Progenitor cell of endocrine pancreas (in vitro differentiated cells): Measurements from ENCODE around the gene ETV6. TPM values are rescaled to one million over a fixed set of nuclear protein-coding genes. Genes with fewer than 3 reads are reported as not detected.

ENCODE experiments used
- DNase-seq: peaks from one replicate; pipeline ENCODE4 v3.0.0; 2021; ENCODE audit warnings: low spot score; ENCODE audit not compliant: unreplicated experiment
- H3K27ac Mint-ChIP-seq: 2 replicates; pipeline ENCODE4 v1.8.0; 2021; ENCODE audit warnings: mild to moderate bottlenecking, moderate library complexity, mixed read lengths
- H3K27me3 Mint-ChIP-seq: 2 replicates; pipeline ENCODE4 v1.8.0; 2021; ENCODE audit warnings: mixed read lengths
- H3K36me3 Mint-ChIP-seq: 2 replicates; pipeline ENCODE4 v1.8.0; 2022; ENCODE audit warnings: mixed read lengths; ENCODE audit not compliant: insufficient read depth
- H3K4me1 Mint-ChIP-seq: 2 replicates; pipeline ENCODE4 v1.8.0; 2021; ENCODE audit warnings: low read depth, mixed read lengths
- H3K4me3 Mint-ChIP-seq: 2 replicates; pipeline ENCODE4 v1.8.0; 2021; ENCODE audit warnings: low read depth, mild to moderate bottlenecking, moderate library complexity, mixed read lengths
- H3K9me3 Mint-ChIP-seq: 2 replicates; pipeline ENCODE4 v1.8.0; 2021; ENCODE audit warnings: low read depth, mixed read lengths
- CTCF ChIP-seq: fragments of 200-600 bp; sonication (generic); IDR thresholded peaks from one replicate; pipeline ENCODE4 v1.5.0; 2021; ENCODE audit warnings: antibody characterized with exemption, mild to moderate bottlenecking; ENCODE audit not compliant: unreplicated experiment
- total RNA-seq: library from RNA; stranded (reverse); gene quantifications from 2 replicates; pipeline ENCODE4 v1.2.1, GENCODE V29; 2021

ETV6 gene
- total RNA-seq, 1 donor from 2014 or later: 55.2 TPM

DNA sequence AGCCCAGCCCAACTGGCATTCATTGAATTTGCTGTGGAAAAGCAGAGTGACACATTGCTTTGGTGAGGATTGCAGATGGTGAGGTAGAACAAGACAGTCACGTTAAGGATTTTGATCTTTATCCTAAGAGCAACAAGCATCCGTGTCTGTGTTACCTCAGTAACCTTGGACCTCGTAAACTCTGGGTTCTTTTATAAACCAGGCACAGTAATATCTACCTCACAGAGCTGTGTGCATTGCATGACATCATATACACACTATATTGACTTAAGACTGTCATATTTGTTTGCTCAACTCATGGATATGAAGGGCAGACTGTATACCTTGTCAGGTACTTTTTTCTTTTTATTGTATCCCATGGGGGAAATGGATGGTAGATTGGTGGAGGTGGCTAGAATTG is 156.2 kb downstream of the ETV6 start:
- peaks cover 3% of the 10 kb centered on the region for H3K9me3 Mint-ChIP-seq
- peaks cover 18% of the 10 kb centered on the region for H3K36me3 Mint-ChIP-seq
- no peak for DNase-seq
- TF ChIP-seq CTCF: no peak
- no peak overlapping the region for H3K4me3 Mint-ChIP-seq
- H3K27ac Mint-ChIP-seq: no peak overlapping the region
- H3K4me1 Mint-ChIP-seq: peaks cover 7% of the 10 kb centered on the region
- H3K27me3 Mint-ChIP-seq: no peaks in the 10 kb centered on the region

DNA sequence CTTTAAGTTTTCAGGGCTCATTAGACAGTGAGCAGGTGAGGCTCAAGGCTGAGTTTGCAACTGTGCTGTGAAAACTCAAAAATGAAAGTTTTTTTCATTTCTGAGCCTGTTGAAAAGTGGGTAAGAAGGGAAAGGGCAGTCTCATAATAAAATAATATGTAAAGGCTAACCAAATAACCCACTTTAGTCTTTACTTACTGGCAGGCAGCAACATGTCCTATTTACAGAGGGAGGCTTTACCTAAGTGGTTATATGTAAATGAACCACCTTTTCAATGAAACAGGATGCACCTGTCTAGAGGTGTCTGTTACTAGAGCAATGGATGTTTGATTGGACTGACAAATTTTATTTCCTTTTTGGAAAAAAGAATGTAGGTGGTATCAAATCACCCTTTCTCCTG is 158.0 kb downstream of the ETV6 start:
- H3K9me3 Mint-ChIP-seq: peaks cover 3% of the 10 kb centered on the region
- TF ChIP-seq CTCF: no peak
- H3K4me1 Mint-ChIP-seq: peaks cover 23% of the 10 kb centered on the region
- no peaks in the 10 kb centered on the region for H3K27me3 Mint-ChIP-seq
- H3K36me3 Mint-ChIP-seq: peaks cover 11% of the 10 kb centered on the region
- H3K27ac Mint-ChIP-seq: no peak overlapping the region
- DNase-seq: no peak
- H3K4me3 Mint-ChIP-seq: no peak overlapping the region

GRCh38 chr12:11808931-11809330 is 159.5 kb downstream of the ETV6 start:
- no peak for TF ChIP-seq CTCF
- Mint-ChIP-seq H3K9me3 (peaks cover 3% of the 10 kb centered on the region), H3K4me1 (peaks cover 36% of the 10 kb centered on the region), H3K4me3 (no peak overlapping the region), H3K27ac (peak overlapping the region; percentile 23), H3K27me3 (no peaks in the 10 kb centered on the region), H3K36me3 (peaks cover 11% of the 10 kb centered on the region)
- DNase-seq: no peak

DNA sequence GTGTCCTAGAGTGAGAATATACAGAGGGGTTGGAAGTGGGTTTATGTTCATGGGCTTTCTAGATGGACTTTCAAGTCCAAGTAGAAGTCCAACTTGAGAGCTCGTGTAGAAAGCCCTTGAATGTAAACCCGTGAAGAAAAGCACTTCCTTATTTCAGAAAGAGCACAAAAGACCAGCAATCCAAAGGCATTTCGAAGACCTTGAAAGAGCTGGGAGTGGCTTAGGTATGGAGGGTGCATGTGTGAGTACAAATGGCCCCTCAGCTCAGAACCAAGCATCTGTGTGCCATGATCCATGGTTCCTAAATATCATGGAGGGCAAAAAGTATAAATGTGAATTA is 160.7 kb downstream of the ETV6 start:
- no peak for TF ChIP-seq CTCF
- Mint-ChIP-seq H3K36me3 (peaks cover 6% of the 10 kb centered on the region), H3K27ac (no peak overlapping the region), H3K9me3 (no peaks in the 10 kb centered on the region), H3K4me3 (no peak overlapping the region), H3K4me1 (peaks cover 47% of the 10 kb centered on the region), H3K27me3 (no peaks in the 10 kb centered on the region)
- DNase-seq: no peak

DNA sequence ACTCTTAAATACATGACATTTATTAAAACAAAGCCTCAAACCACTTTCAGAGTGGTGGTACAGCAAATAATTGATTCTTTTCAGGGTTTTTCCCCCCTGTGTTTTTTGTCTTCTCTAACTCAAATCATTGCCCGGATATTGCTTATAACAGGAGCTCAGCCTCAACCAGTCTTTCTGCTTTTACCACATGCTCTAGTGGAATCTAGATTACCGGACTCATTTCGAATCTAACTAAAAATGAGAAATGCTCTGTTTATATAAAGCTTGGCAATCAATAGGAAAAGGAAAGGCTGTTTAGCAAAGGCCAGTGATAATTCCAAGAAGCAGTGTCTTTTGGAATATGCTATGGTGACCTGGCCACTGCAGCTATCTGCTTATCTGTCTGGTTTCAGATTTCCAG is 161.5 kb downstream of the ETV6 start:
- DNase-seq: no peak
- H3K4me3 Mint-ChIP-seq: no peak overlapping the region
- H3K9me3 Mint-ChIP-seq: no peaks in the 10 kb centered on the region
- no peak for TF ChIP-seq CTCF
- H3K4me1 Mint-ChIP-seq: peaks cover 48% of the 10 kb centered on the region
- peak overlapping the region; percentile 34 for H3K27ac Mint-ChIP-seq
- H3K27me3 Mint-ChIP-seq: no peaks in the 10 kb centered on the region
- H3K36me3 Mint-ChIP-seq: peaks cover 7% of the 10 kb centered on the region
